Breast epithelium (tissue), 4 donors: Measurements from ENCODE around the gene THSD4. TPM values are rescaled to one million over a fixed set of nuclear protein-coding genes. Genes with fewer than 3 reads are reported as not detected.

Experiments used
- DNase-seq, 2 donors: peaks; one replicate each; pipeline ENCODE4 v3.0.0-alpha.2; 2019; ENCODE audit warnings: low spot score in 2 of 2
- H3K27ac ChIP-seq, 2 donors: fragments of 200-600 bp; sonication (generic) in 1 of 2; one replicate each; pipeline ENCODE4 v1.5.1; 2016 to 2019; ENCODE audit warnings: mild to moderate bottlenecking in 1 of 2
- H3K27me3 ChIP-seq, 2 donors: fragments of 200-600 bp; sonication (generic) in 1 of 2; one replicate each; pipeline versions ENCODE4 v1.5.1 to v1.6.0; 2017 to 2019; ENCODE audit warnings: control low read depth in 1 of 2, mild to moderate bottlenecking in 1 of 2
- H3K36me3 ChIP-seq: fragments of 200-600 bp; one replicate; pipeline ENCODE4 v1.5.1; 2019
- H3K4me1 ChIP-seq, 2 donors: fragments of 200-600 bp; sonication (generic); one replicate each; pipeline ENCODE4 v1.5.1; 2016 to 2019; ENCODE audit warnings: control low read depth in 1 of 2
- H3K4me3 ChIP-seq, 3 donors: fragments of 200-600 bp; sonication (generic); 1 replicate in 2 of 3; 2 replicates in 1 of 3; pipeline ENCODE4 v1.5.1; 2016 to 2019; ENCODE audit warnings: mild to moderate bottlenecking in 3 of 3, moderate library complexity in 2 of 3
- H3K9me3 ChIP-seq, 2 donors: fragments of 200-600 bp; sonication (generic) in 1 of 2; one replicate each; pipeline ENCODE4 v1.5.1; 2016 to 2019; ENCODE audit warnings: control low read depth in 1 of 2
- POLR2A ChIP-seq: fragments of 450-650 bp; IDR thresholded peaks from one replicate; pipeline ENCODE4 v1.6.1; 2016; ENCODE audit warnings: antibody characterized with exemption, mild to moderate bottlenecking, moderate library complexity
- POLR2AphosphoS5 ChIP-seq, 3 donors: sonication (generic); formaldehyde crosslinking; IDR thresholded peaks; one replicate each; pipeline ENCODE4 v1.6.1; 2017; ENCODE audit warnings: antibody characterized with exemption in 3 of 3
- intact Hi-C: fragments of 100-400 bp; cut with DNase I; formaldehyde crosslinking; loops from one replicate; pipeline ENCODE4 v1.15.1; 2023; ENCODE audit warnings: low total_unique reads
- total RNA-seq, 3 donors: library from RNA; depleted of rRNA; stranded (reverse); fragments of >200 nt; gene quantifications; one replicate each; pipeline ENCODE4 v1.1.0, GENCODE V29; 2016
- TF ChIP-seq, protein P1 (sequence below), 3 donors: fragments of 450-650 bp; IDR thresholded peaks; one replicate each; pipeline ENCODE4 v1.5.1; 2016 to 2017; ENCODE audit warnings: antibody characterized with exemption in 3 of 3, mild to moderate bottlenecking in 3 of 3, moderate library complexity in 3 of 3

THSD4 gene
- total RNA-seq, 3 donors from 2014 or later, result 0.64 to 58.7 (median 41.3) TPM

DNA sequence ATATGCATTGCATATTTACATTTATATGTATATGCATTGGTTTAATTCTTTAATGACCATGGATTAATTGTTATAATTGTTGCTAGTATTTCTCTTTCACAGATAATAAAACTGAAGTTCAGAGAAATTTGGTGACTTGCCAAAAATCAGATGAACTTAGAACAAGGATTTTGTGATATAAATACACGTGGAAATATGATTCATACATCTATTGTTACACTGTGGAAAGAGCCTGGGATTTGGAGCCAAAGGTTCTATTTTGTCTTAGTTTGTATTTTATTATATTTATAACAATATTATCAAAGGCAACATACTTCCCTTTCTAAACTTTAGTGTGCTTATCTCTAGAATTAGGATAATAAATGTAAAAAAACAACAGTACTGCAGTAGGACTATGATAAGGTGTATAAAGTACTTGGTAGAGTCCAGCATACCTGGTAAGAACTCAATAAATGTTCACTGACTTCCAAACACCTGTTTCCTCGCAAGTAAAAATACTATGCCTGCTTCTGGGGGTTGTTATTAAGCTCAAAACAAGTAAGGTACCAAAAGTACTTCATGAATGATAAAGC is 342.9 kb downstream of the THSD4 start:
- intact Hi-C loops, result no loop called here
- H3K4me1 ChIP-seq, result peaks cover 4 to 9% of the 10 kb centered on the region in 2 donors
- H3K4me3 ChIP-seq, result no peak overlapping the region
- no peak overlapping the region for H3K27ac ChIP-seq
- TF ChIP-seq, protein P1, sequence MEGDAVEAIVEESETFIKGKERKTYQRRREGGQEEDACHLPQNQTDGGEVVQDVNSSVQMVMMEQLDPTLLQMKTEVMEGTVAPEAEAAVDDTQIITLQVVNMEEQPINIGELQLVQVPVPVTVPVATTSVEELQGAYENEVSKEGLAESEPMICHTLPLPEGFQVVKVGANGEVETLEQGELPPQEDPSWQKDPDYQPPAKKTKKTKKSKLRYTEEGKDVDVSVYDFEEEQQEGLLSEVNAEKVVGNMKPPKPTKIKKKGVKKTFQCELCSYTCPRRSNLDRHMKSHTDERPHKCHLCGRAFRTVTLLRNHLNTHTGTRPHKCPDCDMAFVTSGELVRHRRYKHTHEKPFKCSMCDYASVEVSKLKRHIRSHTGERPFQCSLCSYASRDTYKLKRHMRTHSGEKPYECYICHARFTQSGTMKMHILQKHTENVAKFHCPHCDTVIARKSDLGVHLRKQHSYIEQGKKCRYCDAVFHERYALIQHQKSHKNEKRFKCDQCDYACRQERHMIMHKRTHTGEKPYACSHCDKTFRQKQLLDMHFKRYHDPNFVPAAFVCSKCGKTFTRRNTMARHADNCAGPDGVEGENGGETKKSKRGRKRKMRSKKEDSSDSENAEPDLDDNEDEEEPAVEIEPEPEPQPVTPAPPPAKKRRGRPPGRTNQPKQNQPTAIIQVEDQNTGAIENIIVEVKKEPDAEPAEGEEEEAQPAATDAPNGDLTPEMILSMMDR (IDR thresholded peaks at IDR 0.05), result no peak
- TF ChIP-seq POLR2AphosphoS5 (IDR thresholded peaks at IDR 0.05) (no peak), POLR2A (no peak)
- H3K27me3 ChIP-seq, result no peaks in the 10 kb centered on the region
- no peaks in the 10 kb centered on the region for H3K9me3 ChIP-seq
- no peaks in the 10 kb centered on the region for H3K36me3 ChIP-seq
- no peak for DNase-seq

DNA sequence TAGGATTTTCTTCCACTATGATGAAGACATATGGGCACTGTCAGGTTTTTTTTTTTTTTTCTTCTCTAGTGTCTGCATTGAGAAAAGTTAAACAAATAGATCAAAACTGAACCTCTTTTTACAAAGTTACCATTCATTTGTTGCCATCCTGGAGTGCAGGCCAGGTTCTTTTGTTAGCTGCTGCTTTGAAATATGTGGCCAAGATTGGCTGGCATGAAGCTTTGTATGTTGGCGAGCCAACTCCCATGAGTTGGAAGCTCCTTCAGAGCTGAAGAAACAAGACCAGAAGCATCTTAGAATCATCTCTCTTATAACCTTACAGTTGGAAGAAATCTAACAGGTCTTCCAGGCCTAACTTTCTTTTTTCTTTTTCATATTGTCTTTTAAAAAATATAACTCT is 346.5 kb downstream of the THSD4 start:
- Histone ChIP-seq H3K27ac (no peak overlapping the region), H3K4me1 (no peaks in the 10 kb centered on the region), H3K4me3 (no peak overlapping the region), H3K27me3 (no peaks in the 10 kb centered on the region), H3K36me3 (no peaks in the 10 kb centered on the region), H3K9me3 (no peaks in the 10 kb centered on the region)
- TF ChIP-seq POLR2AphosphoS5 (IDR thresholded peaks at IDR 0.05), result no peak
- TF ChIP-seq, protein P1 (IDR thresholded peaks at IDR 0.05), result no peak
- TF ChIP-seq POLR2A, result no peak
- DNase-seq, result peak in 1 of 2 donors; percentile 34
- intact Hi-C loops, result no loop called here

DNA sequence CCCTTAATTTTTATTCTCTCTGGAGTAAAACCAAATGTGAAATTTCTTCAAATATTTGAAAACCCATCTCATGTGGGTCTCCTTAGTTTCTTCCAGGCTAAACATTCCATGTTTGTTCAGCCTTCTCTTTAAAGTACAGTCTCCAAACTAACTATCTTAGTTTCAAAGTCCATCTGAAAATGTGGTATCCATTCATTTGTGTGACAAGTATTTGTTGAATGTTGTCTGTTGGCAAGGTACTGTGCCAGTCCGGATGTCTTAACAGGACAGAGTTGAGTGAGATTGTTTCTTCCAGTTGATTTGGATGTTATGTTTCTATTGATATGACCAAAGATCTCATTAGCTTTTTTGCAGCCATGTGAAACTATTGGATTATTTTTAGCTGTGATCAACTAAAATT is 347.4 kb downstream of the THSD4 start:
- H3K4me3 ChIP-seq, result no peak overlapping the region
- H3K27me3 ChIP-seq, result no peaks in the 10 kb centered on the region
- TF ChIP-seq POLR2A (no peak), POLR2AphosphoS5 (IDR thresholded peaks at IDR 0.05) (no peak)
- TF ChIP-seq, protein P1 (IDR thresholded peaks at IDR 0.05), result no peak
- H3K36me3 ChIP-seq, result no peaks in the 10 kb centered on the region
- no peak overlapping the region for H3K27ac ChIP-seq
- DNase-seq, result no peak
- intact Hi-C loops, result no loop called here
- H3K4me1 ChIP-seq, result no peaks in the 10 kb centered on the region
- H3K9me3 ChIP-seq, result no peaks in the 10 kb centered on the region

DNA sequence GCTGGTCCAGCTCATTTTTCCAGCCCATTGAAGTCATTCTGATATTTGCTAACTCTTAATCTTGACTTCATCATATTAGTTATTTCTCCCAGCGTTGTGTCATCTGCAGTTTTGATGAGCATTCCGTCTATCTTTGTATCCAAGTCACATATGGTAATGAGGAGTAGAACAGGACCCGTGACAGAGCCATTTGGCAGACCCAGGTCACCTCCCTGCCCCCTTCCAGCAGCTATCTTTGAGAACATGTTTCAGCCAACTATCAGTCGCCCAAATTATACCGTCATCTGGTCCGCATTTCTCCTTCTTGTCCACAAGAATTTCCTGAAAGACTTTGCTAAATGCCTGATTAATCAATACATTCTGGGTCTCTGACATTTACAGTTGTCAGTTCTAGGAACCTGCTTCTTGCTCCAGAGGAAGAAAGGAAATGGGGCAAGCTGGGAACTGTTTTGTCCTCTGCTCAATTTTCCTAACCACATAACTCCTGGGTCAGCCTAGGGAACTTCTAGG is 347.9 kb downstream of the THSD4 start:
- no peaks in the 10 kb centered on the region for H3K9me3 ChIP-seq
- no peaks in the 10 kb centered on the region for H3K27me3 ChIP-seq
- DNase-seq, result no peak
- H3K36me3 ChIP-seq, result no peaks in the 10 kb centered on the region
- H3K4me1 ChIP-seq, result no peaks in the 10 kb centered on the region
- intact Hi-C loops, result no loop called here
- no peak overlapping the region for H3K4me3 ChIP-seq
- TF ChIP-seq, protein P1 (IDR thresholded peaks at IDR 0.05), result no peak
- TF ChIP-seq POLR2AphosphoS5 (IDR thresholded peaks at IDR 0.05) (no peak), POLR2A (no peak)
- H3K27ac ChIP-seq, result no peak overlapping the region

DNA sequence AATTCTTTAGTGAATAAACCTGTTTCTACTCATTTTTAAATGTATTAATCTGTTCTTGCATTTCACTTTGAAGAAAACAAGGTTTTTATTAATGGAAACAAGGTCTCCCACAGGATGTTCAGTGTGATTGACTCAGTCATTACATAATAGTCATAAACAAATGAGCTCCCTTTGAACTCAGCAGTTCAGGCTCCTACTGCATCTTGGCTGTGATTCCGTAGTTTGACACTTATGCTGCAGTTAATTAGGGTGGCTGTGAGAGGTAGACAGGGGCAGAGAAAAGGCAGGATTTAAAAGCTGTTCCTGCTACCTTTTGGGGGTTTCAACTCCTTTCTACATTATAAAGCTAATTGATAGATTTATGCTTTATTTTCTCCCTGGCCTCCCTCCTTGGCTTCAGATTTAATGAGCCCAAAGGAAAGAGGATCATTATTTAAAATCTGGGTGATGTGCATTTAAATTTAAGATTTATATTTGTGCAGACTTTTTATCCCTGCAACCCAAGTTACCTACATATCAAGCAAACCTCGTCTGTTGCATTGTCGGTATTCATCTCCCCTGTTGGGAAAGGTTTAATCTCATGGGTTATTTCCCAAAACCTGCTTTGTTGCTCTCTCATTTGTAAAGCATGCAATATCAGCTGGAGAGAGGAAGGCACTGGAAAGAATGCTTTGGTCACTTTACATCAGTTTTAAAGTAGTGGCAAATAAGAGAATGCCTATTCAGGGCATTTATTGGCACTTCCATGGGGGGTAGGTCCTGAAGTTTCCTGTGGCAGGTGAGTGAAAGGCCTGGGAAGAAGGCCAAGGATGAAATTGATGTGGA is 350.1 kb downstream of the THSD4 start:
- Histone ChIP-seq H3K4me1 (no peaks in the 10 kb centered on the region), H3K36me3 (no peaks in the 10 kb centered on the region), H3K27ac (no peak overlapping the region), H3K4me3 (no peak overlapping the region), H3K27me3 (no peaks in the 10 kb centered on the region), H3K9me3 (no peaks in the 10 kb centered on the region)
- DNase-seq, result no peak
- TF ChIP-seq, protein P1 (IDR thresholded peaks at IDR 0.05), result no peak
- no peak for TF ChIP-seq POLR2AphosphoS5 (IDR thresholded peaks at IDR 0.05)
- no peak for TF ChIP-seq POLR2A
- intact Hi-C loops, result no loop called here
